Cardiac muscle cell (in vitro differentiated cells and primary cell): ENCODE data around the gene APEH. TPM values are rescaled to one million over a fixed set of nuclear protein-coding genes. Genes with fewer than 3 reads are reported as not detected.

Source experiments
- DNase-seq, 2 donors: peaks; one replicate each; pipeline versions ENCODE4 v3.0.0 to v3.0.0-alpha.2; 2010 to 2017; ENCODE audit warnings: low read depth in 1 of 2, low spot score in 1 of 2
- H3K27ac ChIP-seq: fragments of 200-600 bp; sonication (generic); 2 replicates; pipeline ENCODE4 v1.5.1; 2016
- H3K27me3 ChIP-seq: fragments of 200-600 bp; sonication (generic); 2 replicates; pipeline ENCODE4 v1.6.0; 2016; ENCODE audit warnings: control low read depth
- H3K36me3 ChIP-seq: fragments of 200-600 bp; sonication (generic); 2 replicates; pipeline ENCODE4 v1.5.1; 2016; ENCODE audit warnings: control low read depth
- H3K4me1 ChIP-seq: fragments of 200-600 bp; sonication (generic); 2 replicates; pipeline ENCODE4 v1.8.1; 2017; ENCODE audit warnings: low read depth, mild to moderate bottlenecking, mixed run types
- H3K4me3 ChIP-seq: fragments of 200-600 bp; sonication (generic); 2 replicates; pipeline ENCODE4 v1.5.1; 2016; ENCODE audit warnings: mild to moderate bottlenecking
- H3K9me3 ChIP-seq: fragments of 200-600 bp; sonication (generic); 2 replicates; pipeline ENCODE4 v1.5.1; 2017; ENCODE audit warnings: low read depth, mild to moderate bottlenecking, control low read depth
- CTCF ChIP-seq: IDR thresholded peaks from 2 replicates; pipeline ENCODE4 v1.5.1; 2012; ENCODE audit warnings: low read depth, mild to moderate bottlenecking, low read length
- polyA plus RNA-seq: library from polyadenylated mRNA; unstranded; fragments of >200 nt; fragmentation: Nextera tagmentation; extraction: Ambion mirVana; gene quantifications from 2 replicates; pipeline ENCODE4 v1.2.1, GENCODE V29; 2016
- total RNA-seq: library from RNA; depleted of rRNA; stranded (reverse); fragments of >200 nt; gene quantifications from 2 replicates; pipeline ENCODE4 v1.2.3, GENCODE V29; 2016

The APEH gene
- total and polyA plus RNA-seq, 2 experiments from 2014 or later: 165 to 216 TPM

GRCh38 chr3:49673121-49673714, 933 bp upstream of the APEH start:
- Histone ChIP-seq H3K9me3 (no peaks in the 10 kb centered on the region), H3K27ac (peak overlapping the region; percentile 96), H3K4me1 (peaks cover 11% of the 10 kb centered on the region), H3K27me3 (no peaks in the 10 kb centered on the region), H3K4me3 (peak overlapping the region; percentile 63), H3K36me3 (peaks cover 7% of the 10 kb centered on the region)
- peak in 1 of 2 donors; percentile 7 for DNase-seq
- no peak for TF ChIP-seq CTCF

DNA sequence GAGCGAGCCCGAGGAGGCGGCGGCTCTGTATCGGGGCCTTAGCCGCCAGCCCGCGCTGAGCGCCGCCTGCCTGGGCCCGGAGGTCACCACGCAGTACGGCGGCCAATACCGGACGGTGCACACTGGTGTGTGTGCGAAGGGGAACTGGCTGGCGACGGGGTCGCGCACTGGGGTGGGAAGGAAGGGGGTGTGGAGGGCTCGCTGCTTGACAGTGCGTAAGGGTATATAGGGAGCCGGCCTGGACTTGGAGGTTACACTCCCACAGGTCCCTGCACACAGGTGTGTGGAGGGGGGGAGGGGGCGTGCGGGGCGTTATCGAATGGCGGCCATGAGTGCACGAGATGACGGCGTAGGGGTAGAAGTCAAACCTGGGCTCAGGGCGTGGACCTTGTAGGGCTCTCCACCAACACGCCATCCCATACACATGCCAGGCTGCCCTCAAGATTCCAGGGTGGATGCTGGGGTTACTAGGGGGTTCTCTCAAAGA, 389 bp downstream of the APEH start:
- peak in 1 of 2 donors; percentile 25 for DNase-seq
- peak overlapping the region; percentile 63 for H3K4me3 ChIP-seq
- H3K9me3 ChIP-seq: no peaks in the 10 kb centered on the region
- no peaks in the 10 kb centered on the region for H3K27me3 ChIP-seq
- peaks cover 14% of the 10 kb centered on the region for H3K36me3 ChIP-seq
- peaks cover 11% of the 10 kb centered on the region for H3K4me1 ChIP-seq
- H3K27ac ChIP-seq: peak overlapping the region; percentile 96
- no peak for TF ChIP-seq CTCF

GRCh38 chr3:49675912-49676311, 1.8 kb downstream of the APEH start:
- Histone ChIP-seq H3K4me1 (peaks cover 11% of the 10 kb centered on the region), H3K27ac (no peak overlapping the region), H3K27me3 (no peaks in the 10 kb centered on the region), H3K36me3 (peaks cover 21% of the 10 kb centered on the region), H3K4me3 (no peak overlapping the region), H3K9me3 (no peaks in the 10 kb centered on the region)
- TF ChIP-seq CTCF: no peak
- DNase-seq: no peak

DNA sequence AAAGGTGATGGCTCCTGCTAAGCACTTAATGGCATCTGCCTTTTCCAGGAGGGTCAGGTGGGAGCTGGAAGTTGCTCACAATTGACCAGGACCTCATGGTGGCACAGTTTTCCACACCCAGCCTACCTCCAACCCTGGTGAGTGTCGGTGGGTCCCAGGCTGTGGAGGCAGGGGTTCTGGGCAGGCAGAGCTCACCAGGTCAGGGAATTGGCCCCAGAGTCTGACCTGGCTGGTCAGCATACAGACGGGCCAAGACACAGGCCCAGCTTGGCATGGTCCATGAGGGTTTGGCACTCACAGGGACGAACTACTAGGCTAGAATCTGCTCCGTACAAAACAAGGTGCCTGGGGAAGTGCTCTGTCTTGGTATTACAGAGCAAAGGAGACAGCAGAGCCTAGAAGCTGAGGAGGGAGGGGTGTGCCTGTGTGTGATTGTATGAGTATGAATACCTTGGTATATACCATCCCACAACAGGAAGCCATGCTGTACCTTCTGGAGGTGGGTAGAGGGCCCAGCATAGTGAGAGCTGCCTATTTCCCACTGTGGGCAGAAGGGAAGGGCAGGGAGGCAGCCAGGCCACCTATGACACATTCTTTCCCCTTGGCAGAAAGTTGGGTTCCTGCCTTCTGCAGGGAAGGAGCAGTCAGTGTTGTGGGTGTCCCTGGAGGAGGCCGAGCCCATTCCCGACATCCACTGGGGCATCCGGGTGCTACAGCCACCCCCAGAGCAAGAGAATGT, 6.5 kb downstream of the APEH start:
- Histone ChIP-seq H3K36me3 (peaks cover 46% of the 10 kb centered on the region), H3K4me3 (no peak overlapping the region), H3K27me3 (no peaks in the 10 kb centered on the region), H3K4me1 (no peaks in the 10 kb centered on the region), H3K9me3 (no peaks in the 10 kb centered on the region), H3K27ac (no peak overlapping the region)
- no peak for DNase-seq
- no peak for TF ChIP-seq CTCF

DNA sequence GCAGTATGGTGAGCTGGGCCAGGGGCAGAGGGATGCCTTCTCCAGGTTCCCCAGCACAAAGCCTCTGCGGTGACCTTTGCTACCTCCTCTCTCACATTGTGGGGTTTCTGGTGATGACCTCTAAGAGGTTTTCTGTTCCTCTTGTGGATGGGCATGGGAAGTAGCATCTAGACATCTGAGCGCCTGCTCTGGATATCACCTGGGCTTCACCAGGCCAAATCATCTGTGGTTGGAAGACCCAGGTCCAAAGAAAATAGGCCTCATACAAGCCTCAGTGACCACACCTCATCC, 7.0 kb downstream of the APEH start:
- H3K4me1 ChIP-seq: no peaks in the 10 kb centered on the region
- no peaks in the 10 kb centered on the region for H3K9me3 ChIP-seq
- H3K27ac ChIP-seq: no peak overlapping the region
- TF ChIP-seq CTCF: no peak
- DNase-seq: no peak
- H3K4me3 ChIP-seq: no peak overlapping the region
- peaks cover 46% of the 10 kb centered on the region for H3K36me3 ChIP-seq
- no peaks in the 10 kb centered on the region for H3K27me3 ChIP-seq
